Measurements from ENCODE around the gene PRXL2C.

PRXL2C gene

GRCh38 chr9:96609732-96610131, 45.4 kb downstream of the PRXL2C start:
- DNase-seq = no peak

GRCh38 chr9:96607971-96608370, 47.1 kb downstream of the PRXL2C start:
- DNase-seq = no peak

GRCh38 chr9:96605328-96605727, 49.8 kb downstream of the PRXL2C start:
- DNase-seq = peak in 1 of 2 experiments; percentile 10

- DNase-seq = no peak
Measured at GRCh38 chr9:96604004-96604319, 51.2 kb downstream of the PRXL2C start.

GRCh38 chr9:96603305-96604003, 51.7 kb downstream of the PRXL2C start:
- DNase-seq = no peak

- DNase-seq = no peak
Measured at GRCh38 chr9:96599298-96599697, 55.8 kb downstream of the PRXL2C start.

GRCh38 chr9:96596601-96597111, 58.5 kb downstream of the PRXL2C start:
- no peak for DNase-seq

Measured in NCI-H524 (cell line).